Measurements from ENCODE around the gene PITPNC1.

GRCh38 chr17:67353161-67353560, 23.9 kb upstream of the PITPNC1 start:
- TF ChIP-seq, protein P1, sequence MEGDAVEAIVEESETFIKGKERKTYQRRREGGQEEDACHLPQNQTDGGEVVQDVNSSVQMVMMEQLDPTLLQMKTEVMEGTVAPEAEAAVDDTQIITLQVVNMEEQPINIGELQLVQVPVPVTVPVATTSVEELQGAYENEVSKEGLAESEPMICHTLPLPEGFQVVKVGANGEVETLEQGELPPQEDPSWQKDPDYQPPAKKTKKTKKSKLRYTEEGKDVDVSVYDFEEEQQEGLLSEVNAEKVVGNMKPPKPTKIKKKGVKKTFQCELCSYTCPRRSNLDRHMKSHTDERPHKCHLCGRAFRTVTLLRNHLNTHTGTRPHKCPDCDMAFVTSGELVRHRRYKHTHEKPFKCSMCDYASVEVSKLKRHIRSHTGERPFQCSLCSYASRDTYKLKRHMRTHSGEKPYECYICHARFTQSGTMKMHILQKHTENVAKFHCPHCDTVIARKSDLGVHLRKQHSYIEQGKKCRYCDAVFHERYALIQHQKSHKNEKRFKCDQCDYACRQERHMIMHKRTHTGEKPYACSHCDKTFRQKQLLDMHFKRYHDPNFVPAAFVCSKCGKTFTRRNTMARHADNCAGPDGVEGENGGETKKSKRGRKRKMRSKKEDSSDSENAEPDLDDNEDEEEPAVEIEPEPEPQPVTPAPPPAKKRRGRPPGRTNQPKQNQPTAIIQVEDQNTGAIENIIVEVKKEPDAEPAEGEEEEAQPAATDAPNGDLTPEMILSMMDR (IDR thresholded peaks at IDR 0.05): no peak
- no peak for TF ChIP-seq EZH2 (IDR thresholded peaks at IDR 0.05; ENCODE audit: borderline replicate concordance, insufficient read depth, low read depth, low read length, poor library complexity, severe bottlenecking)
